Fibroblast of mammary gland (primary cell): ENCODE results near the gene FAIM.
A peak's percentile ranks its signal among the peaks of the same experiment; 100 is the strongest.
"Not testable (repeated sequence)": the region's sequence is repeated elsewhere in the genome, so short reads cannot be mapped to it uniquely, and the experiment has no call there.

ENCODE experiments used
- DNase-seq: peaks from one replicate; pipeline ENCODE4 v3.0.0-alpha.2; 2010; ENCODE audit warnings: low read depth
- H3K4me3 ChIP-seq: 2 replicates; pipeline ENCODE4 v1.5.1; 2011; ENCODE audit warnings: low read depth, mild to moderate bottlenecking, low read length, moderate library complexity; ENCODE audit not compliant: control insufficient read depth
- TF ChIP-seq, protein P1 (sequence below): conservative IDR thresholded peaks from 2 replicates; pipeline ENCODE4 v1.5.1; 2011; ENCODE audit warnings: low read depth, low read length, inconsistent platforms; ENCODE audit not compliant: control insufficient read depth, insufficient read depth

The FAIM gene, protein sequence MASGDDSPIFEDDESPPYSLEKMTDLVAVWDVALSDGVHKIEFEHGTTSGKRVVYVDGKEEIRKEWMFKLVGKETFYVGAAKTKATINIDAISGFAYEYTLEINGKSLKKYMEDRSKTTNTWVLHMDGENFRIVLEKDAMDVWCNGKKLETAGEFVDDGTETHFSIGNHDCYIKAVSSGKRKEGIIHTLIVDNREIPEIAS

DNA sequence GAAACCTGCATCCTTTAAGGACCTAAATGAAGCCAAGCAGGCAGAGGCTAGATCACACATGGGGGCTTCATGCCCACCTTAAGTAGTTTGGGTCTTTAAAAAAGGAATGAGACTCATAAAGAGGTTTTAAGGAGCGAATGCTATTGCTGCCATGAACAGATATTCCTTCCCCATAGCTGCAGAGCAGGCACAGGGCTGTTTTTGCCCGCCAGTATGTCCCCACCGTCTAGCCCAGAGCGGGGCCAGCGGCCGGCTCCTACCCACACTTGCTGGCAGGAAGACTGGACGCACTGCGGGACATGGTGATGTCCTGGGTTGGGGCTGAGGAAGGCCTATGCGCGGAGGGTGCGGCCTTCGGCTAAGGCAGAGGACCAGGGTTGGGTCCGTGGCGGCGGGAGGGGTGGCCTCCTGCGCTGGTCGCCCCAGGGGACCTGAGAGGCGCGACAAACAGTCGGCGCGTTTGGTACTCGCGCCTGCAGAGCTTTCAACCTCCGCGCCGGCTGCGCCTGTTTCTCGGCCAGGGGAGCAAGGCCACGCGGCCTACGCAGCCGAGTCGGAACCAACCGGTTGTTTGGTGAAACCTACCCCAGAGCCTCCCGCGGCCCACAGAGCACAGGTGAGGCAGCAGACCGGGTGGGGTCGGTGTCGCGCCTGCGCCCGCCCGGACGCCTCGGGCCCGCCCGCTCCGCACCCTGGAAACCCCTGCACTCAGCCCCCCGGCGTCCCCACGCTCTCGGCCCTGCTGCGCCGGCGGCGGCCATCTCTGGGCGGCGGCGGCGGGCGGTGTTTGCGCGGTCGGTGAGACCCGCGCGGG lies at the start of gene FAIM:
TSS of gene FAIM (plus strand) at position 450 of the 814 bp plus-strand sequence. CDS start 10,956 bp downstream, outside the sequence.
- TF ChIP-seq, protein P1, sequence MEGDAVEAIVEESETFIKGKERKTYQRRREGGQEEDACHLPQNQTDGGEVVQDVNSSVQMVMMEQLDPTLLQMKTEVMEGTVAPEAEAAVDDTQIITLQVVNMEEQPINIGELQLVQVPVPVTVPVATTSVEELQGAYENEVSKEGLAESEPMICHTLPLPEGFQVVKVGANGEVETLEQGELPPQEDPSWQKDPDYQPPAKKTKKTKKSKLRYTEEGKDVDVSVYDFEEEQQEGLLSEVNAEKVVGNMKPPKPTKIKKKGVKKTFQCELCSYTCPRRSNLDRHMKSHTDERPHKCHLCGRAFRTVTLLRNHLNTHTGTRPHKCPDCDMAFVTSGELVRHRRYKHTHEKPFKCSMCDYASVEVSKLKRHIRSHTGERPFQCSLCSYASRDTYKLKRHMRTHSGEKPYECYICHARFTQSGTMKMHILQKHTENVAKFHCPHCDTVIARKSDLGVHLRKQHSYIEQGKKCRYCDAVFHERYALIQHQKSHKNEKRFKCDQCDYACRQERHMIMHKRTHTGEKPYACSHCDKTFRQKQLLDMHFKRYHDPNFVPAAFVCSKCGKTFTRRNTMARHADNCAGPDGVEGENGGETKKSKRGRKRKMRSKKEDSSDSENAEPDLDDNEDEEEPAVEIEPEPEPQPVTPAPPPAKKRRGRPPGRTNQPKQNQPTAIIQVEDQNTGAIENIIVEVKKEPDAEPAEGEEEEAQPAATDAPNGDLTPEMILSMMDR: no peak
- peak; percentile 64 for DNase-seq
- peak within 1 kb of the TSS; percentile 57 for H3K4me3 ChIP-seq

DNA sequence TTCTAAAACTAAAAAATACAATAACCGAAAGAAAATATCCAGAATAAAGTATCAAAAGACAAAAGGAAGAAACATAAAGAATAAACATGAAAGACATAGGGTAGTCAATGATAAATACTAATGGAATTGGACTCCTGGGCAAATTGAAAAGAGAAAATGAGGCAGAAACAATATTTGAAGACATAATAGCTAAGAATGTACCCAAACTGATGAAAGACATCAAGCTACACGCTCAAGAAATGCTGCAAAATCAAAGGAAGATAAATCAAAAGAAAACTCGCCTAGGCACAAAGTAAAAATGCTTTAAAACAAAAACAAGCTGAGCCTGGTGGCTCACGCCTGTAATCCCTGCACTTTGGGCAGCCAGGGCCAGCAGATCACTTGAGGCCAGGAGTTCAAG lies 49.4 kb upstream of the FAIM start:
- H3K4me3 ChIP-seq: no peak overlapping the region
- no peak for DNase-seq
- TF ChIP-seq, protein P1: no peak

DNA sequence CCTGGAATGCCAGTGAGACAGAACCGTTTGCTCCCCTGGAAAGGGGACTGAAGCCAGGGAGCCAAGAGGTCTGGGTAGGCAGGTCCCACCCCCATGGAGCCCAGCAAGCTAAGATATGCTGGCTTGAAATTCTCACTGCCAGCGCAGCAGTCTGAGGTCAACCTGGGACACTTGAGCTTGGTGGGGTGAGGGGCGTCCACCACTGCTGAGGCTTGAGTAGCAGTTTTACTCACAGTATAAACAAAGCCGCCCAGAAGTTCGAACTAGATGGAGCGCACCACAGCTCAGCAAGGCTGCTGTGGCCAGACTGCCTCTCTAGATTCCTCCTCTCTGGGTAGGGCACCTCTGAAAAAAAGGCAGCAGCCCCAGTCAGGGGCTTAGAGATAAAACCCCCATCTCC lies 48.1 kb upstream of the FAIM start:
- H3K4me3 ChIP-seq: no peak overlapping the region
- TF ChIP-seq, protein P1: no peak
- DNase-seq: no peak

DNA sequence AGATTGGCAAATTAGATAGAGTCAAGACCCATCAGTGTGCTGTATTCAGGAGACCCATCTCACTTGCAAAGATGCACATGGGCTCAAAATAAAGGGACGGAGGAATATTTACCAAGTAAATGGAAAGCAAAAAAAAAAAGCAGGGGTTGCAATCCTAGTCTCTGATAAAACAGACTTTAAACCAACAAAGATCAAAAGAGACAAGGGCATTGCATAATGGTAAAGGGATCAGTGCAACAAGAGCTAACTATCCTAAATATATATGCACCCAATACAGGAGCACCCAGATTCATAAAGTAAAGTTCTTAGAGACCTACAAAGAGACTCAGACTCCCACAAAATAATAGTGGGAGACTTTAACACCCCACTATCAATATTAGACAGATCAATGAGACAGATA lies 45.7 kb upstream of the FAIM start:
- DNase-seq, H3K4me3 ChIP-seq: not testable (repeated sequence)

DNA sequence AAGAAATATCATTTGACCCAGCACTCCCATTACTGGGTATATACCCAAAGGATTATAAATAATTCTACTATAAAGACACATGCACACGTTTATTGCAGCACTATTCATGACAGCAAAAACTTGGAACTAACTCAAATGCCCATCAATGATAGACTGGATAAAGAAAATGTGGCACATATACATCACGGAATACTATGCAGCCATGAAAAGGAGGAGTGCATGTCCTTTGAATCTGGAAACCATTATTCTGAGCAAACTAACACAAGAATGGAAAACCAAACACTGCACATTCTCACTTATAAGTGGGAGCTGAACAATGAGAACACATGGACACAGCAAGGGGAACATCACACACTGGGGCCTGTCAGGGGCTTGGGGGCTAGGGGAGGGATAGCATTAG lies 42.3 kb upstream of the FAIM start:
- not testable (repeated sequence) for DNase-seq, H3K4me3 ChIP-seq

DNA sequence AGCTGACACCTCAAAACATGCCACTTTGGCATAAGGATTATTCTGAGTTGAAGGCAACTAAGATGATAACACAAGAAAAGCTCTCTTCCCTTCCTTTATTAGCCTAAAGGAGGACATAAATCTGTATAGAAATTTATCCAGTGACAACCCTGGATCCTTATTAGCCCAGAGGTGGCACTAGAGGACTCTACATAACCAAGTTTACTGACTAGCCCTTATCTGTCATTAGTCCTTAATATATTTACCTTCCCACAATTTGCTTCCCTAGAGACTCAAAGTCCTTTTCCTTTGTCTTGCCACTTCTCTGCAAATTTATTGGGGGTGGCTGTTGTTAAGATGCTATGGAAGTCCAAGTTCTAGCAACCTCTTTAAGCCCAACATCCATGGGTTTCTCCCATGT lies 41.2 kb upstream of the FAIM start:
- no peak overlapping the region for H3K4me3 ChIP-seq
- TF ChIP-seq, protein P1: no peak
- DNase-seq: no peak

DNA sequence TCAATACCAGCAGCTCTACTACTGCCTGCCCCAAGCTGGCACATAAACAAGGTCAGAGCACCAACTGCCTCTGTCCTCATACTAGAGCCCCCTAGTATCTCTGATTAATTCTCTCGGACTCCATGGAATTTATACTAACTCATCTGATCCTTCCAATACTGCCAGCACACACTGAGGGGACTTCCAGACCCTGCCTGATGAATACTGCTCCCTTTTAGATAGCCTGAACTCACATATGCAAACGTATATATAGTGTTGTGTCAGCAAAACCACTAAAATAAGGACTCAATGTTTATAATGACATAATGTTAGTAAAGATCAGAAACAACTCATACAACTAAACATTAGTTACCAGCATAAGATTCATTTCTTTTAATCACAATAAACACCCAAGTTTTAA lies 39.5 kb upstream of the FAIM start:
- no peak for DNase-seq
- H3K4me3 ChIP-seq: no peak overlapping the region
- TF ChIP-seq, protein P1: no peak

DNA sequence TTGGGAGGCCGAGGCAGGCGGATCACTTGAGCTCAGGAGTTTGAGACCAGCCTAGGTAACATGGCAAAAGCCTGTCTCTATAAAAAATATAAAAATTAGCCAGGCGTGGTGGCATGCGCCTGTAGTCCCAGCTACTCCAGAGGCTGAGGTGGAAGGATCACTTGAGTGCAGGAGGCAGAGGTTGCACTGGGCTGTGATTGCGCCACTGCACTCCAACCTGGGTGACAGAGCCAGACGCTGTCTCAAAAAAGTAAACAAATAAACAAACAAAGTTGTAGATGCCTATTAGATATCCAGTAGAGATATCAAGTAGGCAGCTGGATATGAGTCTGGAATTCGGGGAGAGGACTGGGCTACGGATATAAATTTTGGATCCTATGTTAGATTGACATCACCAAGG lies 38.9 kb upstream of the FAIM start:
- DNase-seq, H3K4me3 ChIP-seq: not testable (repeated sequence)
